Lower lobe of right lung (tissue), 2 donors: ENCODE data around the gene CCDC159. TPM values are rescaled to one million over a fixed set of nuclear protein-coding genes. Genes with fewer than 3 reads are reported as not detected.

Source experiments
- ATAC-seq, 2 donors: fragments of 200-7000 bp; cut with Tn5 transposase; one replicate each; pipeline ENCODE4 v1.9.1; 2020 to 2022; ENCODE audit warnings: mild to moderate bottlenecking in 2 of 2, moderate library complexity in 2 of 2
- DNase-seq: peaks from one replicate; pipeline ENCODE4 v3.0.0-alpha.2; 2020
- H3K27ac ChIP-seq: fragments of 200-600 bp; one replicate; pipeline ENCODE4 v1.8.0; 2022
- H3K27me3 ChIP-seq: fragments of 200-600 bp; one replicate; pipeline ENCODE4 v1.8.0; 2022; ENCODE audit warnings: low read depth
- H3K36me3 ChIP-seq: fragments of 200-600 bp; one replicate; pipeline ENCODE4 v1.8.0; 2022; ENCODE audit warnings: mild to moderate bottlenecking
- H3K4me1 ChIP-seq: fragments of 200-600 bp; one replicate; pipeline ENCODE4 v1.8.0; 2022
- H3K4me3 ChIP-seq: fragments of 200-600 bp; one replicate; pipeline ENCODE4 v1.8.0; 2022; ENCODE audit warnings: mild to moderate bottlenecking
- H3K9me3 ChIP-seq: fragments of 200-600 bp; one replicate; pipeline ENCODE4 v1.8.0; 2022
- CTCF ChIP-seq: fragments of 200-600 bp; IDR thresholded peaks from one replicate; pipeline ENCODE4 v1.8.0; 2022; ENCODE audit warnings: antibody characterized with exemption, mild to moderate bottlenecking
- intact Hi-C: fragments of 100-400 bp; cut with DNase I; formaldehyde crosslinking; loops from one replicate; pipeline ENCODE4 v1.11.0; 2022
- total RNA-seq: library from RNA; stranded (reverse); fragmentation: NEBNext Ultra II Directional; extraction: Animal tissue kit (Norgen Biotek cat#: 25700); gene quantifications from one replicate; pipeline ENCODE4 v1.2.1, GENCODE V29; 2021
- donor health status: DM: no; HTN: yes; CAD: no; lungs with severe emphysema.

CCDC159 gene
- total RNA-seq, 1 donor from 2014 or later = 37.3 TPM

- no peak for DNase-seq
- no peak for TF ChIP-seq CTCF
- Histone ChIP-seq H3K36me3 (no peaks in the 10 kb centered on the region), H3K27ac (peak overlapping the region; percentile 51), H3K4me3 (no peak overlapping the region), H3K9me3 (peaks cover 3% of the 10 kb centered on the region), H3K27me3 (peaks cover 8% of the 10 kb centered on the region), H3K4me1 (peaks cover 38% of the 10 kb centered on the region)
- intact Hi-C loops = no loop called here
- ATAC-seq = peak in 1 of 2 donors; percentile 19
Observed at GRCh38 chr19:11387162-11388034, 41.1 kb downstream of the CCDC159 start.

- Histone ChIP-seq H3K4me1 (peaks cover 15% of the 10 kb centered on the region), H3K27ac (no peak overlapping the region), H3K27me3 (no peaks in the 10 kb centered on the region), H3K4me3 (no peak overlapping the region), H3K36me3 (no peaks in the 10 kb centered on the region), H3K9me3 (peaks cover 3% of the 10 kb centered on the region)
- no peak for TF ChIP-seq CTCF
- intact Hi-C loops = no loop called here
- no peak for DNase-seq
- ATAC-seq = no peak
Observed at GRCh38 chr19:11390359-11390758, 44.0 kb downstream of the CCDC159 start.

GRCh38 chr19:11390933-11391680 is 44.8 kb downstream of the CCDC159 start:
- Histone ChIP-seq H3K27ac (no peak overlapping the region), H3K27me3 (no peaks in the 10 kb centered on the region), H3K4me1 (peaks cover 15% of the 10 kb centered on the region), H3K36me3 (no peaks in the 10 kb centered on the region), H3K4me3 (no peak overlapping the region), H3K9me3 (peaks cover 3% of the 10 kb centered on the region)
- intact Hi-C loops = no loop called here
- TF ChIP-seq CTCF = no peak
- ATAC-seq = no peak
- DNase-seq = no peak

- Histone ChIP-seq H3K4me1 (no peaks in the 10 kb centered on the region), H3K4me3 (no peak overlapping the region), H3K27me3 (no peaks in the 10 kb centered on the region), H3K27ac (no peak overlapping the region), H3K36me3 (peaks cover 23% of the 10 kb centered on the region), H3K9me3 (no peaks in the 10 kb centered on the region)
- intact Hi-C loops = no loop called here
- DNase-seq = no peak
- ATAC-seq = peak in 1 of 2 donors; percentile 10
- TF ChIP-seq CTCF = no peak
Observed at GRCh38 chr19:11397089-11397610, 50.8 kb downstream of the CCDC159 start.

- H3K27me3 ChIP-seq = no peaks in the 10 kb centered on the region
- peaks cover 32% of the 10 kb centered on the region for H3K36me3 ChIP-seq
- H3K27ac ChIP-seq = no peak overlapping the region
- no peaks in the 10 kb centered on the region for H3K4me1 ChIP-seq
- DNase-seq (no peak), ATAC-seq (peak in 1 of 2 donors; percentile 21)
- intact Hi-C loops = no loop called here
- H3K9me3 ChIP-seq = no peaks in the 10 kb centered on the region
- no peak for TF ChIP-seq CTCF
- H3K4me3 ChIP-seq = no peak overlapping the region
Observed at GRCh38 chr19:11399667-11400066, 53.3 kb downstream of the CCDC159 start.
